ENCODE measurements around the gene PRRC2B.

Gene PRRC2B

GRCh38 chr9:131398204-131398603 is 4.3 kb downstream of the PRRC2B start:
- H3K27me3 ChIP-seq (ENCODE audit: control insufficient read depth in 5 of 5, insufficient read depth in 4 of 5, low read length in 5 of 5) = no peaks in the 10 kb centered on the region
- peak overlapping the region in 1 of 5 donors; percentile 30 for H3K4me3 ChIP-seq (ENCODE audit: low read depth in 1 of 5, low read length in 5 of 5)
- H3K4me1 ChIP-seq (ENCODE audit: control insufficient read depth in 5 of 5, insufficient read depth in 5 of 5, low read length in 5 of 5) = peaks cover 14 to 77% (median 69%) of the 10 kb centered on the region in 5 donors
- no peaks in the 10 kb centered on the region for H3K9me3 ChIP-seq (ENCODE audit: control insufficient read depth in 5 of 5, low read length in 5 of 5)
- H3K9ac ChIP-seq (ENCODE audit: low read length in 5 of 5) = peak overlapping the region in 2 of 5 donors; percentile 59 to 62
- peaks cover 0 to 3% (median 0%) of the 10 kb centered on the region in 5 donors for H3K36me3 ChIP-seq (ENCODE audit: control insufficient read depth in 5 of 5, insufficient read depth in 5 of 5, low read length in 5 of 5)
- H3K27ac ChIP-seq (ENCODE audit: low read depth, low read length) = peak overlapping the region; percentile 90

GRCh38 chr9:131399972-131400371 is 6.1 kb downstream of the PRRC2B start:
- H3K9ac ChIP-seq (ENCODE audit: low read length in 5 of 5) = no peak overlapping the region
- H3K4me3 ChIP-seq (ENCODE audit: low read depth in 1 of 5, low read length in 5 of 5) = no peak overlapping the region
- H3K4me1 ChIP-seq (ENCODE audit: control insufficient read depth in 5 of 5, insufficient read depth in 5 of 5, low read length in 5 of 5) = peaks cover 14 to 86% (median 84%) of the 10 kb centered on the region in 5 donors
- H3K36me3 ChIP-seq (ENCODE audit: control insufficient read depth in 5 of 5, insufficient read depth in 5 of 5, low read length in 5 of 5) = peaks cover 0 to 3% (median 0%) of the 10 kb centered on the region in 5 donors
- no peak overlapping the region for H3K27ac ChIP-seq (ENCODE audit: low read depth, low read length)
- no peaks in the 10 kb centered on the region for H3K9me3 ChIP-seq (ENCODE audit: control insufficient read depth in 5 of 5, low read length in 5 of 5)
- H3K27me3 ChIP-seq (ENCODE audit: control insufficient read depth in 5 of 5, insufficient read depth in 4 of 5, low read length in 5 of 5) = no peaks in the 10 kb centered on the region

GRCh38 chr9:131400627-131401026 is 6.7 kb downstream of the PRRC2B start:
- H3K36me3 ChIP-seq (ENCODE audit: control insufficient read depth in 5 of 5, insufficient read depth in 5 of 5, low read length in 5 of 5) = peaks cover 0 to 3% (median 0%) of the 10 kb centered on the region in 5 donors

DNA sequence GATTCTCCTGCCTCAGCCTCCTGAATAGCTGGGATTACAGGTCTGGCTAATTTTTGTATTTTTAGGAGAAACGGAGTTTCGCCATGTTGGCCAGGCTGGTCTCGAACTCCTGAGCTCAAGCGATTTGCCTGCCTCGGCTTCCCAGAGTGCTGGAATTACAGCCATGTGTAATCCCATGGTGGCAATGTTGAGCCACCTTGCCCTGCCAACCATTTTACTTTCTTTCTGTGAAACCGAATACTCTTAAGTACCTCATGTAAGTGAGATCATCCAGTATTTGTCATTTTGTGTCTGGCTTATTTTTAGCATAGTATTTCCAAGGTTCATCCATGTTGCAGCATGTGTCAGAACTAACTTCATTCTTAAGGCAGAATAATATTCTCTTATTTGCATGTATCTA is 8.2 kb downstream of the PRRC2B start:
- H3K4me3 ChIP-seq (ENCODE audit: low read depth in 1 of 5, low read length in 5 of 5) = peak overlapping the region in 3 of 5 donors; percentile 0 to 43 (median 40)
- peak overlapping the region in 2 of 5 donors; percentile 57 to 71 for H3K9ac ChIP-seq (ENCODE audit: low read length in 5 of 5)
- peak overlapping the region; percentile 99 for H3K27ac ChIP-seq (ENCODE audit: low read depth, low read length)
- peaks cover 0 to 3% (median 0%) of the 10 kb centered on the region in 5 donors for H3K36me3 ChIP-seq (ENCODE audit: control insufficient read depth in 5 of 5, insufficient read depth in 5 of 5, low read length in 5 of 5)
- H3K9me3 ChIP-seq (ENCODE audit: control insufficient read depth in 5 of 5, low read length in 5 of 5) = no peaks in the 10 kb centered on the region
- no peaks in the 10 kb centered on the region for H3K27me3 ChIP-seq (ENCODE audit: control insufficient read depth in 5 of 5, insufficient read depth in 4 of 5, low read length in 5 of 5)
- H3K4me1 ChIP-seq (ENCODE audit: control insufficient read depth in 5 of 5, insufficient read depth in 5 of 5, low read length in 5 of 5) = peaks cover 19 to 86% (median 85%) of the 10 kb centered on the region in 5 donors

More at GRCh38 chr9:131400627-131401026, 6.7 kb downstream of the PRRC2B start:
- no peak overlapping the region for H3K27ac ChIP-seq (ENCODE audit: low read depth, low read length)
- no peak overlapping the region for H3K4me3 ChIP-seq (ENCODE audit: low read depth in 1 of 5, low read length in 5 of 5)
- H3K9ac ChIP-seq (ENCODE audit: low read length in 5 of 5) = no peak overlapping the region
- H3K9me3 ChIP-seq (ENCODE audit: control insufficient read depth in 5 of 5, low read length in 5 of 5) = no peaks in the 10 kb centered on the region
- peaks cover 13 to 86% (median 84%) of the 10 kb centered on the region in 5 donors for H3K4me1 ChIP-seq (ENCODE audit: control insufficient read depth in 5 of 5, insufficient read depth in 5 of 5, low read length in 5 of 5)
- H3K27me3 ChIP-seq (ENCODE audit: control insufficient read depth in 5 of 5, insufficient read depth in 4 of 5, low read length in 5 of 5) = no peaks in the 10 kb centered on the region

GRCh38 chr9:131402738-131403492 is 9.0 kb downstream of the PRRC2B start:
- H3K9ac ChIP-seq (ENCODE audit: low read length in 5 of 5) = peak overlapping the region; percentile 24 to 87 (median 68)

DNA sequence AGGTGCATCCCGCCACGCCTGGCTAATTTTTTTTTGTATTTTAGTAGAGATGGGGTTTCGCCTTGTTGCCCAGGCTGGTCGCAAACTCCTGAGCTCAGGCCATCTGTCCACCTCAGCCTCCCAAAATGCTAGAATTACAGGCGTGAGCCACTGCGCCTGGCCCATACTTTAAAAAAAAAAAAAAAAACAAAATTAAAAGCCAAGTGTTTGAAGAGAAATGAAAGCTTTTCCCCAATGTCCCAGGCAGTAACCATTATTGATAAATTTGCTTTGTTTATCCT is 9.5 kb downstream of the PRRC2B start:
- no peaks in the 10 kb centered on the region for H3K27me3 ChIP-seq (ENCODE audit: control insufficient read depth in 5 of 5, insufficient read depth in 4 of 5, low read length in 5 of 5)
- peaks cover 23 to 86% (median 85%) of the 10 kb centered on the region in 5 donors for H3K4me1 ChIP-seq (ENCODE audit: control insufficient read depth in 5 of 5, insufficient read depth in 5 of 5, low read length in 5 of 5)
- H3K9ac ChIP-seq (ENCODE audit: low read length in 5 of 5) = peak overlapping the region in 2 of 5 donors; percentile 52 to 62
- peaks cover 0 to 1% (median 0%) of the 10 kb centered on the region in 5 donors for H3K36me3 ChIP-seq (ENCODE audit: control insufficient read depth in 5 of 5, insufficient read depth in 5 of 5, low read length in 5 of 5)
- H3K9me3 ChIP-seq (ENCODE audit: control insufficient read depth in 5 of 5, low read length in 5 of 5) = no peaks in the 10 kb centered on the region
- no peak overlapping the region for H3K4me3 ChIP-seq (ENCODE audit: low read depth in 1 of 5, low read length in 5 of 5)
- peak overlapping the region; percentile 99 for H3K27ac ChIP-seq (ENCODE audit: low read depth, low read length)

More at GRCh38 chr9:131402738-131403492, 9.0 kb downstream of the PRRC2B start:
- H3K27me3 ChIP-seq (ENCODE audit: control insufficient read depth in 5 of 5, insufficient read depth in 4 of 5, low read length in 5 of 5) = no peaks in the 10 kb centered on the region
- H3K4me1 ChIP-seq (ENCODE audit: control insufficient read depth in 5 of 5, insufficient read depth in 5 of 5, low read length in 5 of 5) = peaks cover 24 to 86% (median 85%) of the 10 kb centered on the region in 5 donors
- peak overlapping the region in 3 of 5 donors; percentile 0 to 43 (median 40) for H3K4me3 ChIP-seq (ENCODE audit: low read depth in 1 of 5, low read length in 5 of 5)
- peaks cover 0 to 3% (median 0%) of the 10 kb centered on the region in 5 donors for H3K36me3 ChIP-seq (ENCODE audit: control insufficient read depth in 5 of 5, insufficient read depth in 5 of 5, low read length in 5 of 5)
- peak overlapping the region; percentile 99 for H3K27ac ChIP-seq (ENCODE audit: low read depth, low read length)
- H3K9me3 ChIP-seq (ENCODE audit: control insufficient read depth in 5 of 5, low read length in 5 of 5) = no peaks in the 10 kb centered on the region

GRCh38 chr9:131404581-131404980 is 10.7 kb downstream of the PRRC2B start:
- H3K27ac ChIP-seq (ENCODE audit: low read depth, low read length) = peak overlapping the region; percentile 99
- peaks cover 23 to 84% (median 83%) of the 10 kb centered on the region in 5 donors for H3K4me1 ChIP-seq (ENCODE audit: control insufficient read depth in 5 of 5, insufficient read depth in 5 of 5, low read length in 5 of 5)
- H3K27me3 ChIP-seq (ENCODE audit: control insufficient read depth in 5 of 5, insufficient read depth in 4 of 5, low read length in 5 of 5) = no peaks in the 10 kb centered on the region
- no peak overlapping the region for H3K4me3 ChIP-seq (ENCODE audit: low read depth in 1 of 5, low read length in 5 of 5)
- no peaks in the 10 kb centered on the region for H3K36me3 ChIP-seq (ENCODE audit: control insufficient read depth in 5 of 5, insufficient read depth in 5 of 5, low read length in 5 of 5)
- no peaks in the 10 kb centered on the region for H3K9me3 ChIP-seq (ENCODE audit: control insufficient read depth in 5 of 5, low read length in 5 of 5)
- peak overlapping the region in 1 of 5 donors; percentile 52 for H3K9ac ChIP-seq (ENCODE audit: low read length in 5 of 5)

DNA sequence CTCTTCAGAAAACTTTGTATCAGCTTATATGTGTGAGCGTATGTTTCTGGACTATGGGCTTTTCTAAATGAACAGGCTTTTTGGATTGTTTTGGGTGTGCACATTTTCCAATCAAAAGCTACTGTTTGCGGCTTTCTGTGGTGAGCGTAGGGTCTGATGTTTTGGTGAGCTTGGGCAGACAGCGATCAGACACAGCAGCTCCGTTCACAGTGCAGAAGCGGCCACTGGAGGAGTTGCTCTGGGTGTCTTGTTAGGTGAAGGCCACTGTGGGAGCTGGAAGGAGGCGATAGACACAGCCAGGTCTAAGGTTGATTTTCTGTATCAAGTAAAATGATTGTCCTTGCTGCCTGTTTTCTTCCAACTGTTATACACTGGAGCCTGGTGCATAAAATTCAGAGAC is 11.1 kb downstream of the PRRC2B start:
- Histone ChIP-seq H3K9me3 (ENCODE audit: control insufficient read depth in 5 of 5, low read length in 5 of 5) (no peaks in the 10 kb centered on the region), H3K36me3 (ENCODE audit: control insufficient read depth in 5 of 5, insufficient read depth in 5 of 5, low read length in 5 of 5) (no peaks in the 10 kb centered on the region), H3K27ac (ENCODE audit: low read depth, low read length) (peak overlapping the region; percentile 99), H3K27me3 (ENCODE audit: control insufficient read depth in 5 of 5, insufficient read depth in 4 of 5, low read length in 5 of 5) (no peaks in the 10 kb centered on the region), H3K4me3 (ENCODE audit: low read depth in 1 of 5, low read length in 5 of 5) (no peak overlapping the region), H3K4me1 (ENCODE audit: control insufficient read depth in 5 of 5, insufficient read depth in 5 of 5, low read length in 5 of 5) (peaks cover 24 to 84% (median 83%) of the 10 kb centered on the region in 5 donors), H3K9ac (ENCODE audit: low read length in 5 of 5) (peak overlapping the region in 1 of 5 donors; percentile 52)

DNA sequence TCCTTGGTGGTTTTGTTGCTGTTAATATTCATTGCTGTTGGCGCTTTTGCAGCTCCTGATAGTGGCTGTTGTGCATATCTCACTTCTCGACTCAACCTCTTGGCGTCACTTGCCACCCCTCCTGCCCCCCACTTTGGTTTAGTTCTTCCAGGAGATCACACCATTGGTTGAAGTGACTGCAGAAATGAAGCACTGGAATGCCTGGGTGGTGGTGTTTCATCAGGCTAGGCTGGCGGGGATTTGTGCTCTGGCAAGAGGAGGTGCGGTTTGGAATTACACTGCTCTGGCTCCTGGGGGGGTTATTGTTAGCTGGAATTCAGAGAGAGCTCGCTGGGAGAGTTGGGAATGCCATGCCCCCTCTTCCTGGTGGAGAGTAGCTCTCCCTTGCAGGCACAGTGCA is 11.5 kb downstream of the PRRC2B start:
- no peaks in the 10 kb centered on the region for H3K36me3 ChIP-seq (ENCODE audit: control insufficient read depth in 5 of 5, insufficient read depth in 5 of 5, low read length in 5 of 5)
- no peaks in the 10 kb centered on the region for H3K9me3 ChIP-seq (ENCODE audit: control insufficient read depth in 5 of 5, low read length in 5 of 5)
- H3K27ac ChIP-seq (ENCODE audit: low read depth, low read length) = peak overlapping the region; percentile 99
- H3K4me1 ChIP-seq (ENCODE audit: control insufficient read depth in 5 of 5, insufficient read depth in 5 of 5, low read length in 5 of 5) = peaks cover 24 to 85% (median 83%) of the 10 kb centered on the region in 5 donors
- H3K4me3 ChIP-seq (ENCODE audit: low read depth in 1 of 5, low read length in 5 of 5) = no peak overlapping the region
- H3K27me3 ChIP-seq (ENCODE audit: control insufficient read depth in 5 of 5, insufficient read depth in 4 of 5, low read length in 5 of 5) = no peaks in the 10 kb centered on the region
- H3K9ac ChIP-seq (ENCODE audit: low read length in 5 of 5) = peak overlapping the region in 1 of 5 donors; percentile 47

DNA sequence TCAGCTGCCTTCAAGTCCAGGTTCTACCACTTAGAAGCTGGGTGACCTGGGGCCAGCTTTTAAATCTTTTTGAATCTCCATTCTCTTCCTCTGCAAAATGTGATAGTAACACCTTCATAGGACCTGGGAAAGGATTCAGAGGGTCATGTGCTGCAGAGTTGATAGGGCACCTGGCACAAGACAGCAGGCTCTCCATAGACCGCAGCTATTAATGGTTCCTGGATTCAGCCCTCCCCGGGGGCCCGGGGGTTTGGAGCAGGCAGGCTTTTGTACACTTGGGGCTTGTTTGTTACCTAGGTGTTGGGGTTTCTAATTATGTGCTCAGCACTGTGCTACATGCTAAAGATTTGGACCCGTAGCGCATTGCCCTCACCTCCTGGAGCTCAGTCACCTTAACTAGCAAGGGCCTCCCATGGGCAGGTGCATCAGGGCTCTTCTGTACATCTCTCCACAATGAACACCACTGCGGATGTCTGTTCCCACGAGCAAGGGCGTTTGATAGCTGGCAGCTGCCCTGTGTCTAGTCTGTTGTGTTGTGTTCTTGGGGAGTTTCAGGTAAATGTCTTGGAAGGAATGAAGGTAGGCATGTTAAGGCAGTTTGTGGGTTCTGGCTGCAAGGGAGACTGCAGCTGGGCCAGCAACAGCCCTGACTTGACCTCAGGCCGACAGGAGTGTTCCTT is 12.1 kb downstream of the PRRC2B start:
- no peaks in the 10 kb centered on the region for H3K36me3 ChIP-seq (ENCODE audit: control insufficient read depth in 5 of 5, insufficient read depth in 5 of 5, low read length in 5 of 5)
- H3K4me1 ChIP-seq (ENCODE audit: control insufficient read depth in 5 of 5, insufficient read depth in 5 of 5, low read length in 5 of 5) = peaks cover 24 to 85% (median 82%) of the 10 kb centered on the region in 5 donors
- peak overlapping the region in 4 of 5 donors; percentile 2 to 34 (median 26) for H3K4me3 ChIP-seq (ENCODE audit: low read depth in 1 of 5, low read length in 5 of 5)
- H3K27me3 ChIP-seq (ENCODE audit: control insufficient read depth in 5 of 5, insufficient read depth in 4 of 5, low read length in 5 of 5) = no peaks in the 10 kb centered on the region
- H3K27ac ChIP-seq (ENCODE audit: low read depth, low read length) = peak overlapping the region; percentile 99
- no peaks in the 10 kb centered on the region for H3K9me3 ChIP-seq (ENCODE audit: control insufficient read depth in 5 of 5, low read length in 5 of 5)
- H3K9ac ChIP-seq (ENCODE audit: low read length in 5 of 5) = peak overlapping the region in 2 of 5 donors; percentile 42 to 47

Measured in subcutaneous abdominal adipose tissue (tissue), 5 donors.